Measurements from ENCODE around the gene IL13.

DNA sequence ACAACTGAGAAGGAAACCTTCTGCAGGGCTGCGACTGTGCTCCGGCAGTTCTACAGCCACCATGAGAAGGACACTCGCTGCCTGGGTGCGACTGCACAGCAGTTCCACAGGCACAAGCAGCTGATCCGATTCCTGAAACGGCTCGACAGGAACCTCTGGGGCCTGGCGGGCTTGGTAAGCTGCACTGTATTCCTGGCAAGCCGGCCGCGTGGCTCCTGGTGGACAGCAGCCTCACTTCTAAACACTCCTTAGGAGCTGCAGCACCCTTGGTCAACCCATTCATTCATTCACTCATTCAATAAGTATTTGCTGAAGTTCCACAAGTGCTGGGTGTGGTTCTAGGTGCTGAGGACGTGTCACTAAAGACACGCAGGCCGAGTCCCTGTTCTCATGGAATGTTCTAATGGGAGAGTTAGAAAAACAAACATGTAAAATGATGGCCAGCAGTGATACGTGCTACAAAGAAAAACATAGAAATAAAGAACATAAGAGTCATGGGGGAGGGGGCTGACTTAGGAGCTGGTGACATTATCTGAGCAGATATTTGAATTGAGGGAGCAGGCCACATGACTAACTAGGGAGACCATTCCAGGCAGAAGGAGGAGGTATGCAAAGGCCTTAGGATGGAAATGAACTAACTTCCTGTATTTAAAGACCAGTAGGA is 21.9 kb downstream of the IL13 start:
- no peak for TF ChIP-seq POLR2A (IDR thresholded peaks at IDR 0.05)
- TF ChIP-seq, protein P1, sequence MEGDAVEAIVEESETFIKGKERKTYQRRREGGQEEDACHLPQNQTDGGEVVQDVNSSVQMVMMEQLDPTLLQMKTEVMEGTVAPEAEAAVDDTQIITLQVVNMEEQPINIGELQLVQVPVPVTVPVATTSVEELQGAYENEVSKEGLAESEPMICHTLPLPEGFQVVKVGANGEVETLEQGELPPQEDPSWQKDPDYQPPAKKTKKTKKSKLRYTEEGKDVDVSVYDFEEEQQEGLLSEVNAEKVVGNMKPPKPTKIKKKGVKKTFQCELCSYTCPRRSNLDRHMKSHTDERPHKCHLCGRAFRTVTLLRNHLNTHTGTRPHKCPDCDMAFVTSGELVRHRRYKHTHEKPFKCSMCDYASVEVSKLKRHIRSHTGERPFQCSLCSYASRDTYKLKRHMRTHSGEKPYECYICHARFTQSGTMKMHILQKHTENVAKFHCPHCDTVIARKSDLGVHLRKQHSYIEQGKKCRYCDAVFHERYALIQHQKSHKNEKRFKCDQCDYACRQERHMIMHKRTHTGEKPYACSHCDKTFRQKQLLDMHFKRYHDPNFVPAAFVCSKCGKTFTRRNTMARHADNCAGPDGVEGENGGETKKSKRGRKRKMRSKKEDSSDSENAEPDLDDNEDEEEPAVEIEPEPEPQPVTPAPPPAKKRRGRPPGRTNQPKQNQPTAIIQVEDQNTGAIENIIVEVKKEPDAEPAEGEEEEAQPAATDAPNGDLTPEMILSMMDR (IDR thresholded peaks at IDR 0.05), result no peak
- no peak for TF ChIP-seq EP300 (IDR thresholded peaks at IDR 0.05)

Measured in sigmoid colon (tissue), 4 donors.